K562 (cell line): Measurements from ENCODE around the gene SHISA7. TPM values are rescaled to one million over a fixed set of nuclear protein-coding genes. Genes with fewer than 3 reads are reported as not detected.
A peak's percentile ranks its signal among the peaks of the same experiment; 100 is the strongest.

Experiments used
- ADNP ChIP-seq: fragments of 200-800 bp; sonication (Bioruptor generic); IDR thresholded peaks from 2 replicates; pipeline ENCODE4 v1.6.1; 2016; ENCODE audit warnings: missing genetic modification characterization, missing compliant biosample characterization
- CBX3 ChIP-seq, 2 experiments: IDR thresholded peaks; 1 replicate in 1 of 2; 2 replicates in 1 of 2; pipeline ENCODE4 v1.6.1; 2012; ENCODE audit warnings: inconsistent platforms in 2 of 2, low read length in 2 of 2, borderline replicate concordance in 1 of 2, control low read depth in 1 of 2
- CHD1 ChIP-seq: fragments of 200-600 bp; sonication (generic); IDR thresholded peaks from one replicate; pipeline ENCODE4 v1.6.1; 2012; ENCODE audit warnings: mild to moderate bottlenecking, moderate library complexity, low read length, inconsistent platforms
- CHD2 ChIP-seq: IDR thresholded peaks from 2 replicates; pipeline ENCODE4 v1.6.1; 2011; ENCODE audit warnings: low read depth, low read length
- CTCFL ChIP-seq: IDR thresholded peaks from 2 replicates; pipeline ENCODE4 v1.6.1; 2011; ENCODE audit warnings: borderline replicate concordance, low read depth, mild to moderate bottlenecking, moderate library complexity, low read length; ENCODE audit not compliant: insufficient read depth, poor library complexity, severe bottlenecking
- ERF ChIP-seq: fragments of 450-650 bp; formaldehyde crosslinking; IDR thresholded peaks from 2 replicates; pipeline ENCODE4 v1.4.0; 2020; ENCODE audit warnings: mild to moderate bottlenecking, mixed read lengths
- HMBOX1 ChIP-seq: sonication (generic); IDR thresholded peaks from 2 replicates; pipeline ENCODE4 v1.6.1; 2016
- MCM7 ChIP-seq, 2 experiments: fragments of 450-650 bp; IDR thresholded peaks; 2 replicates each; pipeline ENCODE4 v1.6.1; 2016 to 2018
- MED1 ChIP-seq: sonication (generic); formaldehyde crosslinking; IDR thresholded peaks from 2 replicates; pipeline ENCODE4 v1.8.1; 2023; ENCODE audit warnings: missing genetic modification reagents, borderline replicate concordance
- MEF2D ChIP-seq: conservative IDR thresholded peaks from 2 replicates; pipeline ENCODE4 v1.6.1; 2016; ENCODE audit warnings: low read depth, missing genetic modification characterization, missing compliant biosample characterization
- MIER1 ChIP-seq: fragments of 450-650 bp; IDR thresholded peaks from 2 replicates; pipeline ENCODE4 v1.6.1; 2016; ENCODE audit warnings: antibody characterized with exemption, mild to moderate bottlenecking, low read depth
- NR0B1 ChIP-seq: fragments of 450-650 bp; IDR thresholded peaks from one replicate; pipeline ENCODE4 v1.6.1; 2018; ENCODE audit warnings: mild to moderate bottlenecking, moderate library complexity; ENCODE audit not compliant: partially characterized antibody
- RFX7 ChIP-seq: fragments of 250-450 bp; sonication (Bioruptor Pico); IDR thresholded peaks from 2 replicates; pipeline ENCODE4 v1.5.1; 2021; ENCODE audit warnings: mild to moderate bottlenecking
- ZNF318 ChIP-seq, 2 experiments: fragments of 450-650 bp; IDR thresholded peaks; 2 replicates each; pipeline ENCODE4 v1.6.1; 2016; ENCODE audit warnings: mild to moderate bottlenecking in 2 of 2, borderline replicate concordance in 1 of 2, low read depth in 1 of 2, moderate library complexity in 1 of 2
- polyA plus RNA-seq, 8 experiments: library from polyadenylated mRNA; depleted of rRNA in 4 of 8; stranded (reverse) in 5 of 8; unstranded in 3 of 8; fragments of >200 nt; fragmentation: Nextera tagmentation in 2 of 8; fragmentation: Illumina TruSeq in 1 of 8; extraction: Ambion mirVana in 2 of 8; extraction: Trizol in 1 of 8; gene quantifications; 2 replicates each; pipeline versions ENCODE4 v1.2.1 to v1.2.3, GENCODE V29; 2011 to 2014; ENCODE audit warnings: inconsistent platforms in 1 of 8, missing spikeins in 1 of 8
- total RNA-seq, 7 experiments: library from RNA; depleted of rRNA in 6 of 7; stranded (reverse); fragments of >200 nt in 6 of 7; fragmentation: Illumina TruSeq in 2 of 7; extraction: Trizol in 2 of 7; gene quantifications; 2 replicates each; pipeline versions ENCODE4 v1.2.1 to v1.2.3, GENCODE V29; 2011 to 2021; ENCODE audit warnings: low replicate concordance in 1 of 7

The SHISA7 gene
- total and polyA plus RNA-seq, 9 of the 15 experiments (the other 6 are each of a cell fraction or from before 2014, with no cell fraction given) = 0.01 to 0.40 (median 0.07) TPM

GRCh38 chr19:55467236-55468053 is 24.3 kb upstream of the SHISA7 start (continued):
- TF ChIP-seq ERF (no peak), CHD1 (no peak), HMBOX1 (peak; percentile 85), MCM7 (IDR thresholded peaks at IDR 0.05) (no peak), CHD2 (no peak), RFX7 (no peak), MEF2D (tag) (no peak), CBX3 (IDR thresholded peaks at IDR 0.05; ENCODE audit: borderline replicate concordance in 1 of 2, low read length in 2 of 2) (no peak; a peak in 1 of 3 replicates), MED1 (CRISPR knock-in tag) (no peak), MIER1 (no peak), ADNP (tag) (peak; percentile 96), ZNF318 (IDR thresholded peaks at IDR 0.05; ENCODE audit: borderline replicate concordance in 1 of 2, low read depth in 1 of 2) (0 out of 4 replicates have a peak, but pooled peaks of 1 of the 2 experiments have one; percentile 47), CTCFL (peak; percentile 81), NR0B1 (no peak)
